Cardiac muscle cell (in vitro differentiated cells and primary cell): ENCODE results near the gene MGMT. TPM values are rescaled to one million over a fixed set of nuclear protein-coding genes. Genes with fewer than 3 reads are reported as not detected.

ENCODE experiments used
- DNase-seq, 2 donors: peaks; one replicate each; pipeline versions ENCODE4 v3.0.0 to v3.0.0-alpha.2; 2010 to 2017; ENCODE audit warnings: low read depth in 1 of 2, low spot score in 1 of 2
- H3K27ac ChIP-seq: fragments of 200-600 bp; sonication (generic); 2 replicates; pipeline ENCODE4 v1.5.1; 2016
- H3K27me3 ChIP-seq: fragments of 200-600 bp; sonication (generic); 2 replicates; pipeline ENCODE4 v1.6.0; 2016; ENCODE audit warnings: control low read depth
- H3K36me3 ChIP-seq: fragments of 200-600 bp; sonication (generic); 2 replicates; pipeline ENCODE4 v1.5.1; 2016; ENCODE audit warnings: control low read depth
- H3K4me1 ChIP-seq: fragments of 200-600 bp; sonication (generic); 2 replicates; pipeline ENCODE4 v1.8.1; 2017; ENCODE audit warnings: low read depth, mild to moderate bottlenecking, mixed run types
- H3K4me3 ChIP-seq: fragments of 200-600 bp; sonication (generic); 2 replicates; pipeline ENCODE4 v1.5.1; 2016; ENCODE audit warnings: mild to moderate bottlenecking
- H3K9me3 ChIP-seq: fragments of 200-600 bp; sonication (generic); 2 replicates; pipeline ENCODE4 v1.5.1; 2017; ENCODE audit warnings: low read depth, mild to moderate bottlenecking, control low read depth
- CTCF ChIP-seq: IDR thresholded peaks from 2 replicates; pipeline ENCODE4 v1.5.1; 2012; ENCODE audit warnings: low read depth, mild to moderate bottlenecking, low read length
- polyA plus RNA-seq: library from polyadenylated mRNA; unstranded; fragments of >200 nt; fragmentation: Nextera tagmentation; extraction: Ambion mirVana; gene quantifications from 2 replicates; pipeline ENCODE4 v1.2.1, GENCODE V29; 2016
- total RNA-seq: library from RNA; depleted of rRNA; stranded (reverse); fragments of >200 nt; gene quantifications from 2 replicates; pipeline ENCODE4 v1.2.3, GENCODE V29; 2016

MGMT gene
- total and polyA plus RNA-seq, 2 experiments from 2014 or later: 21.8 to 28.0 TPM

GRCh38 chr10:129792864-129793263 is 325.8 kb downstream of the MGMT start:
- DNase-seq: no peak
- no peak overlapping the region for H3K4me3 ChIP-seq
- H3K27me3 ChIP-seq: no peaks in the 10 kb centered on the region
- H3K36me3 ChIP-seq: no peaks in the 10 kb centered on the region
- H3K27ac ChIP-seq: no peak overlapping the region
- no peaks in the 10 kb centered on the region for H3K4me1 ChIP-seq
- TF ChIP-seq CTCF: no peak
- no peaks in the 10 kb centered on the region for H3K9me3 ChIP-seq

- TF ChIP-seq CTCF: no peak
- no peaks in the 10 kb centered on the region for H3K36me3 ChIP-seq
- H3K4me3 ChIP-seq: no peak overlapping the region
- DNase-seq: no peak
- H3K27ac ChIP-seq: no peak overlapping the region
- no peaks in the 10 kb centered on the region for H3K9me3 ChIP-seq
- no peaks in the 10 kb centered on the region for H3K27me3 ChIP-seq
- no peaks in the 10 kb centered on the region for H3K4me1 ChIP-seq
Measured at GRCh38 chr10:129793479-129793878, 326.4 kb downstream of the MGMT start.

- TF ChIP-seq CTCF: no peak
- no peaks in the 10 kb centered on the region for H3K27me3 ChIP-seq
- H3K36me3 ChIP-seq: no peaks in the 10 kb centered on the region
- H3K4me1 ChIP-seq: no peaks in the 10 kb centered on the region
- DNase-seq: no peak
- no peak overlapping the region for H3K27ac ChIP-seq
- no peaks in the 10 kb centered on the region for H3K9me3 ChIP-seq
- no peak overlapping the region for H3K4me3 ChIP-seq
Measured at GRCh38 chr10:129793996-129794395, 327.0 kb downstream of the MGMT start.

- no peak for DNase-seq
- no peak overlapping the region for H3K27ac ChIP-seq
- H3K4me3 ChIP-seq: no peak overlapping the region
- H3K4me1 ChIP-seq: no peaks in the 10 kb centered on the region
- H3K9me3 ChIP-seq: no peaks in the 10 kb centered on the region
- TF ChIP-seq CTCF: no peak
- no peaks in the 10 kb centered on the region for H3K36me3 ChIP-seq
- no peaks in the 10 kb centered on the region for H3K27me3 ChIP-seq
Measured at GRCh38 chr10:129796710-129797420, 329.8 kb downstream of the MGMT start.

GRCh38 chr10:129799942-129800341 is 332.9 kb downstream of the MGMT start:
- H3K4me1 ChIP-seq: no peaks in the 10 kb centered on the region
- no peak for TF ChIP-seq CTCF
- no peaks in the 10 kb centered on the region for H3K27me3 ChIP-seq
- H3K36me3 ChIP-seq: no peaks in the 10 kb centered on the region
- H3K9me3 ChIP-seq: no peaks in the 10 kb centered on the region
- H3K4me3 ChIP-seq: no peak overlapping the region
- DNase-seq: no peak
- no peak overlapping the region for H3K27ac ChIP-seq
